Smooth muscle cell of bladder (primary cell): Measurements from ENCODE around the gene CCDC97. TPM values are rescaled to one million over a fixed set of nuclear protein-coding genes. Genes with fewer than 3 reads are reported as not detected.

Experiments used
- total RNA-seq: library from RNA; depleted of rRNA; stranded (reverse); fragments of >200 nt; gene quantifications from 2 replicates; pipeline ENCODE4 v1.2.3, GENCODE V29; 2014

The CCDC97 gene
- 7.3 and 8.4 TPM in 2 replicates for total RNA-seq

DNA sequence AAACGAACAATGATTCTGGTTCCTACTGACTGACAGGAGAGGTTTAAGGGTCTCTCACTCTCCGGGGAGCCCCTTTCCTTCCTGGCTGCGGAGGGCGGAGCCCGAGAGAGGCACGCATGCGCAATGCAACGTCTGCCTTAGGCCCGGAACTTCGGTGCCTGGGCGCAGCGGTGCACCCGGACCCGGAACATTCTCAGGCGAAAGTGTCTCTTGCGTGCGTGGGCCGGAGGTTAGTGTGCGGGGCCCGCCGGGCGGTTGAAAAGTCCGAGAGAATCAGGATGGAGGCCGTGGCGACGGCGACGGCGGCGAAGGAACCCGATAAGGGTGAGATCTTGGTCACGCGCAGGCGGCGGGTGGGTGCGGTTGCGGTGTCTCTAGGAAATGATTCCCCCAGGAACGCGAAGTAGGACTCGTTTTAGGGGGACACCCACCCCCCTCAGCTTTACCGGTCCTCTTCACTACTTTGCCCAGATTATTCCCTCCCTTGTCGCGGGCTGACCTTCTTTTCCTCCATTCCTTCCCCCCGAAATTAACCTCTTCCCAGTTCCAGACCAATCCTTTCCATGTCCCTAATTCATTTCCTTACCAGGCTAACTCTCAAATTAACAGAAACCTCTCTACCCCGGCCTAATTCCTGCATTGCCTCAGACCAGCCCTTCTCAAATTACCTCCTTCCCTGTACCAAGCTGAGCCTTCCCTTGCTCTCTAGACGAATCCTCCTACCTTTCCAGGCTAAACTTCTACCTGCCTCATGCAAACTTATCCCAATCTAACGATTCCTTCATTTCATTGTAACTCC, at the start of gene CCDC97:
Gene CCDC97 (plus strand): TSS at position 140 of the 799 bp plus-strand sequence. CDS start 139 bp downstream, at position 279.

DNA sequence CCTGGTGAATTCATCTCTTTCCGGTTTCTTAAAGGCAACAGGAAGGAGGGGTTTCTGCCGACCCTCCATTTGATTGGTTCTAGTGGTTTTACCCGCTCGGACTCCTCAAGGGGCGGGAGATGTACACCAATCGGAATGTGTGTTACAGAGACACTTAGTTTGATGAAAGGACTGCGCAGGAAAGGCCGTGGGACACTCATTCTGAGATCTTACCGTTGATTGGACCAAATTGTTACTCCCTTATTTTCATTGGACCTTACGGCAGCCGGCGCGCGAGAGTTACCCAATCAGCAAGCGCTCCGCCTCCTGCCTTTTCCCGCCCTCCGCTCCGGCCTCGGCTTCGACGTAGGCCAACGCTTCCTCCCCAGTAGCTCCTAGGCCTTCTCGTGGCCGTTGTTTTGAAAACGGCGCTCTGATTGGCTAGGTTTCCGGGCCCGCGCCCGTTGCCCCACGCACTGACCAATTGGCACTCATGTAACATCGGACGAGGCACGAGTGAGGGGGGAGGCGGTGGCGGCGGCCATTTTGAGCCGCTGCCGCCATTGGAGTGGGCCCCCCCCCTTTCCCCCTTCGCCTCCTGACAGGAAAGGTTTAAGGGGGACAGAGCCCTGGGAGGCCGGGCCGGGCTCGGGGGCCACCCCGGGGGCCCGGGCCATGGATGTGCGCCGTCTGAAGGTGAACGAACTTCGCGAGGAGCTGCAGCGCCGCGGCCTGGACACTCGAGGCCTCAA, 46.0 kb upstream of the CCDC97 start, which contains the start of gene HNRNPUL1:
Gene HNRNPUL1 (plus strand): TSS at position 523 of the 731 bp plus-strand sequence. CDS start 132 bp downstream, at position 655.

GRCh38 chr19:41353466-41354342, 43.7 kb downstream of the CCDC97 start, which contains the start of gene TGFB1:
Gene TGFB1 (minus strand): TSS chr19:41353922. CDS start chr19:41353044, 878 bp downstream.

GRCh38 chr19:41363753-41364523, 54.0 kb downstream of the CCDC97 start, which contains the start of gene B9D2:
Gene B9D2 (minus strand): TSS chr19:41364149. CDS start chr19:41363519, 630 bp downstream.

Other genes with a start within 250 kb of the CCDC97 start
- gene CYP2A13, start 221.7 kb upstream of the CCDC97 start, total RNA-seq: not detected in 2 replicates
- not detected in 2 replicates for gene CYP2F1, start 195.7 kb upstream of the CCDC97 start, total RNA-seq
- 10.3 and 17.8 TPM in 2 replicates for gene CYP2S1, start 117.0 kb upstream of the CCDC97 start, total RNA-seq
- gene AXL, start 90.9 kb upstream of the CCDC97 start, total RNA-seq: 107 and 127 TPM in 2 replicates
- 44.2 and 54.2 TPM in 2 replicates for gene HNRNPUL1, start 45.8 kb upstream of the CCDC97 start, total RNA-seq
- 7.0 and 11.5 TPM in 2 replicates for gene TGFB1, start 43.8 kb downstream of the CCDC97 start, total RNA-seq
- 4.3 and 4.8 TPM in 2 replicates for gene B9D2, start 54.0 kb downstream of the CCDC97 start, total RNA-seq
- 13.3 and 14.9 TPM in 2 replicates for gene TMEM91, start 66.4 kb downstream of the CCDC97 start, total RNA-seq
- 8.0 TPM in 2 replicates for gene EXOSC5, start 87.2 kb downstream of the CCDC97 start, total RNA-seq
- gene BCKDHA, start 87.6 kb downstream of the CCDC97 start, total RNA-seq: 24.8 and 30.6 TPM in 2 replicates
- 0.71 and 2.3 TPM in 2 replicates for gene B3GNT8, start 117.2 kb downstream of the CCDC97 start, total RNA-seq
- 30.2 and 30.6 TPM in 2 replicates for gene DMAC2, start 129.7 kb downstream of the CCDC97 start, total RNA-seq
- 0.09 TPM in 1 of 2 replicates, not detected in the other for gene ERICH4, start 133.0 kb downstream of the CCDC97 start, total RNA-seq